ENCODE results near the gene MYO19.
"Not testable (repeated sequence)": the region's sequence is repeated elsewhere in the genome, so short reads cannot be mapped to it uniquely, and the experiment has no call there.

The MYO19 gene

DNA sequence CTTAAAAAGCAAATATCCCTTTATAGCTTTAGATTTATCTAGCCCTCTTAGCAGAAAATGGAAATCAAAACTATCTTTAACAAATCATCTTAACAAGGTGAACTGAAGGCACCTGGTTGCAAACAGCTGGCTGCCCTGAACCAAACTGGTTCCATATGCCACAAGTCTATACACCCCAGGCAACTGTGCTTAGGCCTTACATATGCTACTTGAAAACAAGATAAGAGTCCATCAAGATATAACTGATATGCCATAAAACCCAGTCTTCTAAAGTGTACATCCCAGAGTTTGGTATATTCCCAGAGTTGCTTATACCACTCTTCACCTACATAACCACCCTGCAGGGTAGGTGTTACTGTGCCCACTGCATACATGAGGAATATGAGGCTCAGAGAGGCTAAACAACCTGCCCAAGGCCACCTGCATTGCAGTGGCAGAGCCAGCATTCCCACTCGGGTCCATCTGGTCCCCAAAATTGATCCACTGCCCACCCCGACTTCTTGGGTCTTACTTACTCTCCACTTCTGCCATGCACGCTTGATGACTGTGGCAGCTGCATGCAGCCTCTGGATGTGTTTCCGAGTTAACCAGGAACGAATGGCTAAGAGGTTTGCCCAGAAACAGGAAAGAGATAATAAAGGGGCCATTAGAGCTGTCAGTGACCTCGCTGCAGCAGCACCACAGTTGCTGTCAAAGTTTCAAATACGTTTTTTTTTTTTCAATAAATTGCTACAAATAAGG lies 35.9 kb downstream of the MYO19 start:
- DNase-seq: no peak

DNA sequence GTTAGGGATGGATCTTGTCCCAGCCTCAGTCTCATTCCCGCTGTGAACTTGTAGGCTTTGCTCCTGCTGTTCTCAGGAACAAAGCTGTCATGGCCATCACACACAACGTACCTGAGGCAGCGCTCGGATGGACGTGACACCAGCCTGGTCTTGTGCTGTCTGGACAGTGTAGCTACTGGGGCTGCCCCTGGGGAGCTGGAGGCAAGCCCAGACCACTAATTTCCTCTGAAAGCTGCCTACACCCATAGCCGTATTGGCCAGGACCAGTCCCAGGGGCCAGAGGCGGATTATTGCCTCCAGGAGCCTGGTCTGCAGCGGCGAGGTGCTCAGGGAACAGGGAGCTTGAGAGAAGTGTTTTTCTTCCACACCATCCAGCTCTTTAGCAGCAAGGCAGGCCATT lies 36.5 kb downstream of the MYO19 start:
- no peak for DNase-seq

DNA sequence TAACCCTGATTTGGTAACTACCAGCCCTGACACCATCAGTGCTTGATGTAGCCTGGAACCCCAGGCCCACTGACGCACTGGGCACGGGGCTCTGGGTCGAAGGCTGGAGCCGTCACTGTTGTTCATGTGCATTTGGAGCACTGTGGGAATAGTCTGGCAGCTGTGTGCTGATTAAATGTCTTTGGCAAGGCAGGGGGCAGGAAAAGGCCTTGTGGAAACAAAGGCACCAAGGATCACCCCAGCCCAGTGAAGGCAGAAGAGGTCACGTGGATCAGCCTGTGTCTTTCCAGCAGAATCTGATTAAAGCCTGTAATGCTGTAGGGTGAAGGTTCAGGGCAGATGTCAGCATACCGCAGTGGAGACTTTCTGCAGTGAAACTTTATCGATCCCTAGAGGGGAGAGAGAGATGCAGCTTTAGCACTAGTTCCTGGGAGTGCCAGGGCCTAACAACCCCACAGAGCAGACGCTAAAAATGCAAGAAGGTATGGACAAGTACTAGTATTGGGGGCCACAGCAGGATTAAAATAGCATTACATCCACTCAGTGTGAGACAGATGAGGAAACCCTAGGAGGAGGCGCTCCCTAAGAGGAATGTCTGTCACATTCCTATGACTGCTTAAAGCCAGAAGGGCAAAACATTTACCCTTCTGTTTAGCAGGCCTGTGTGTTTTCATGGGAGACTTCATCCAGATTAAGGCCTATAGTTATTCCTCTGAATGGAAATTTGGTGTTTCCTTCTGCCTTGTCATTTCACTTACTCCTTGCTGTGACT lies 38.5 kb downstream of the MYO19 start:
- DNase-seq: no peak

DNA sequence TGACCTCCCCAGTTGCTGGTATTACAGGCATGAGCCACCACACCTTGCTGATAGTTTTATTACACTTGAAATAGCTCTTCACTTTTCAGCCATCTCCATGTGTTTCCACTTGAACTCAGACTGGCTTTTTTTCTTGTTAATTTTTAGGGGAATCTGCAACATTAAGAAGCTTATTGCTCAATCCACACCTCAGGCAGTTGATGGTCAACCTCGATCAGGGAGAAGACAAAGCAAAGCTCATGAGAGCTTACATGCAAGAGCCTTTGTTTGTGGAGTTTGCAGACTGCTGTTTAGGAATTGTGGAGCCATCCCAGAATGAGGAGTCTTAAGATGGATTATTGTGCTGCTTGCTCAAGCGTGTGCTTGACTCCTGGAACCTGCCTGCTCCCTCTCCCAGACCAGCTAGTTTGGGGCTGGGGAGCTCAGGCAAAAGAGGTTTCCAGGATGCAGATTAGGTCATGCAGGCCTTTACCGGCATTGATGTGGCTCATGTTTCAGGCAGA lies 39.5 kb downstream of the MYO19 start:
- no peak for DNase-seq

DNA sequence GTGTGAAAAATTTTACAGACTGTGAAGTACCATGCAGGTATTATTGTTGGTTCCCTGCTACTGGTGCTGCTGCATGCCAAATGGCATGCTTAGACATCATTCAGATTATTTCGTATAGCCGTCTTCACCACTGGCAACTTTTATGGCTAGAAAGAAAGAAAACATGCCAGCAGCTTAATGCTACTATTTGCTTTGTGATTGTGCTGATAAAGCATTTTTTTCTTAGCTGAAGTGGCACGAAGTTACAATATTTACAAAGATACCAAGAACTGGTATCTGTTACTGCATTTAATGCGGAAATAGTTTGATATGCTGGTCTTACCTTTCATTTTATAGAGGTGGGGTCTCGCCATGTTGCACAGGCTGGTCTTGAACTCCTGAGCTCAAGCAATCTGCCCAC lies 40.0 kb downstream of the MYO19 start:
- DNase-seq: no peak

DNA sequence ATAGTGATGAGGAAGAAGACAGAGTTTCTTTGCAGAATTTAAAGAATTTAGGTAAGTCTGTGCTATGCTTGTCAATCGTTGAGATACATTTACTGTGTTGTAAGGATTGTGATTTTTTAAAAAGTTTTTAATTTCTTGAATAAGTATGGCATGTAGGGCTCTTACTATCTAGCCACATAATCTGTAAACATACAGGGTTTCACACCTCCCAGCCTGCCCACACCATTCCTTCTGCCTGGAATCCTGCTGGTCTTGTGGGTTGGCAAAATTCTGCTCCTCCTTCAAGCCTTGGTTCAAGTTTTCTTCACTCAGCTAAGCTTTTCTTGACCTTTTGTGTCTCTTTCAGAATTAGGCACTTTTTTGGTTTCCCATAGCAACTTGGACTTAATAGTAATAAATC lies 40.7 kb downstream of the MYO19 start:
- no peak for DNase-seq

DNA sequence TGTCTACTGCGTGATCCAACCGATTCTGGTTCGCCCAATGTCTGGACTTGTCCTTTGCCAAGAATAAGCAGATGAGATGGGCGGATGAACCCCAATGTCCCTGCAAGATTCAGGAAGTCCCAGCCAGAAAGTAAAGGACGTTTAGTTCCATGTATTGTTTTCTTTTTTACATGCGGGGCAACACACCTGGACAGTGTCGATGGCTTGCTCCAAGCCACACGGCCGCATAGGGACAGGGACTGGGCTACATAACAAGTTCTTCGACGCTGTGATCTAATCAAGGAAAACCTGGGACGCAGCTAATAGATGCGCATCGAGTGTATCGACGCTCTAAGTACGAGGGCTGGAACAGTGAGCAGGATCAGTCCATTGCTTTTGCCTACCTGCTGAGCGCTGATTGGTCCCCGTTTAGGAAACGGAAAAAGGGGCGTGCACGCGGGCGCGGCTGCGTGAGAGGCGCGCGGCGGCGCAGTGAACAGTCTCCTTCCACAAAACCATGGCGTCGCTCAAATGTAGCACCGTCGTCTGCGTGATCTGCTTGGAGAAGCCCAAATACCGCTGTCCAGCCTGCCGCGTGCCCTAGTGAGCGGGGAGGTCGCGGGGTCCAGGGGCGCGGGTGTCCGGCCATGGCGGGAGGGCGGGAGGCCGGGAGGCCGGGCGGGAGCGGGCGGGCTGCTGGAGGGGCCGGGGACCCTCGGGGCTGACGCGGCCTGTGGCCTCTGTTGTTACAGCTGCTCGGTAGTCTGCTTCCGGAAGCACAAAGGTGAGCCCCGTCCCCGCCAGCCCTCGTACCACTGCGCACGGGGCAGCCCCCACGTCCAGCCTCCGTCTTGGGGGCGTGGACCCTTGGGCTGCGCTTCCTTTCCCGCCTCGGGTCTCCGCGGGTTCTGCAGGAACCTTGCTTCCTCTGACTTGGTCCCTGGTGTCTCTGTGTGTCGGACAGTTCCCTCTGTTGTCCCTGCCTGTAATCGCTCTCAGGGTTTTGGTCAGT lies 48.2 kb downstream of the MYO19 start, which contains the start of gene ZNHIT3:
ZNHIT3 (plus strand) TSS at position 478 of the 991 bp plus-strand sequence; CDS start at position 497, 19 bp downstream.
- peak; percentile 92 for DNase-seq

DNA sequence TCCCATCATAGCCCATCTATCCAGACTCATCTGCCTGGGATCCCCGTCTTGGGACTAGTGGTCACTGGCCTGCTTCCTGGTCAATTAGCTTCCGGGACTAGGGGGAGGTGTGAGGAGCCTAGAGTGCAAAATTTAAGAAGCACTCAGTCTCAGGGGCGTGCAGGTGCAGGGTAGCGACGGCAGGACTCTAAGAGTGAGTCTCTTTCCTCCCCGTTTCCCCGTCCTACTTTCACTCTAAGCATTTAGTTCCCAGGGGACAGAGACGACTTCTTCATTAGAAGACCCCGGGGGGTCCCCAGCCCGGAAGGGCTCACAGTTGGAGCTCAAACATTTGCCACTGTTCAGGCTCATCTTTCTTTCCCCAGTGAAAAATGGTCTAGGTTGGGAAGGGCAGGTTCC lies 48.9 kb downstream of the MYO19 start:
- no peak for DNase-seq

DNA sequence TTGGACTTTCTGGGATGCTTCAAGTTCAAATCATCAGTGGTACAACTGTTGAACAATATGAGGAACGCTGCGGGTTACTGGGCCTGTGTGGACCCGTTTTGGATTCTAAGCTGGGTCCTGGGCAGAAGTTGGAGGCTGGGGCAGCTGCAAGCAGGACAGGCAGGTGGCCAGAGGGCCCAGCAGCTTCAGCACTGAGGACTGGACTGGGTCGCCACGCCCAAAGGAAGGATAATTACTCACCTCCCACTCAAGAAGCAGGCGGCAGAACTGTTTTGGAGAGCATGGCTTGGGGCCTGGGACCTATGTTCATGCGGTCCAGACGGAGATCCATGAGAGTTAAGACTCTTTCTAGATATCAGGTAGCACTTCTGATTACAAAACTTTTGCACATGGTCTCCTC lies 49.6 kb downstream of the MYO19 start:
- DNase-seq: no peak

DNA sequence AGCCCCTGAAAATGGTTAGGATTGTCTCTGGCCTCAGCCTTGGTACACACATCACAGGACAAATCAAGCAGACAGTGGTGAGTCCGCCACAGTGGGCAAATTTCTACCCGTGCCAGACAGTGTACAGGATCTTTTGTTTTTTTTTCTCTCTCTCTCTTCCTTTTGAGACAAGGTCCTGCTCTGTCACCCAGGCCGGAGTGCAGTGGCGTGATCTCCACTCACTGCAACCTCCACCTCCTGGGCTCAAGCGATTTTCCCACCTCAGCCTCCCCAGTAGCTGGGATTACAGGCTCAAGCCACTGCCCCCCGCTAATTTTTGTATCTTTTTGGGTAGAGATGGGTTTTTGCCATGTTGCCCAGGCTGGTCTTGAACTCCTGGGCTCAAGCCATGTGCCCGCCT lies 50.6 kb downstream of the MYO19 start:
- DNase-seq: not testable (repeated sequence)

DNA sequence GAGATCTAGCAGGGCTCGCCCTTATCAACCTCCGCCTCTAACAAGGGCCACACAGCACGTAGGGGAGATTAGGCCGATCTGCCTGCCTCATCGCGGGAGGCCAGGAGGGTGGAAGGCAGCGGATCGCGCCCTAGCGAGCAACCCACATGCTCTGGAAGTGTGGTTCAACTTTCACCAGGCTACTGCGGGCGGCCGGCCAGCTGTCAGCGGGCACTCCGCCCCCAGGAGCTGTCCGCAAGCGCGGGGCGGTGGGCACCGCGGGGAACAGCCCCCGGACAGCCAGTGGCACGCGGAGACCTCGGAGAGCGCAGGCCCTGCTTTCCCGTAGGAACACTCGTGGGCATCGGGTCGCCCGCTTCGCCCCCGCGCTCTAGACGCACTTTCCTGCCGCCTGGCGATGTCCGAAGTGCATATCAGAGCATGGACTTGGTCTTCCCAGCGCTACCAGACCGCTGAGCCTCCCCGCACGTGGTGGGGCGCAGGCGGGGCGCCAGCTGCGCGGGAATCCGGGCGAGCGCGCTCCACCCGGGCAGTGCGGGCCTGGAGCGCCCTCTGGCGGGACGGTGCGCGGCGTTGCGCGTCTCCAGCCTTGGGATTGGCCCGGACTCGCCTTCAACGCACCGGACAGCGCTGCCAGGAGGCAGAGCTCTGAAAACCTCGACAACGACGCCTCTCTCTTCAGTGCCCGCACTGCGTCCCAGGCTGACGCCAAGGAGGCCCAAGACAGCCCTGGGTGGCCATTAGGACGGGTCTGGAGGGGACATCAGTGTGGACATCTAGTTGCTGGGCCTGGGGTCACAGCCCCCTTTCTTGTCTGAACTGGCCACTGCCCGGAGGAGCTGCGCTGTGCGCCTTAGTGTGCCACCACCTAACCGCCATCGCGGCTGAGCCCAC lies 51.8 kb downstream of the MYO19 start:
- peak; percentile 86 for DNase-seq

DNA sequence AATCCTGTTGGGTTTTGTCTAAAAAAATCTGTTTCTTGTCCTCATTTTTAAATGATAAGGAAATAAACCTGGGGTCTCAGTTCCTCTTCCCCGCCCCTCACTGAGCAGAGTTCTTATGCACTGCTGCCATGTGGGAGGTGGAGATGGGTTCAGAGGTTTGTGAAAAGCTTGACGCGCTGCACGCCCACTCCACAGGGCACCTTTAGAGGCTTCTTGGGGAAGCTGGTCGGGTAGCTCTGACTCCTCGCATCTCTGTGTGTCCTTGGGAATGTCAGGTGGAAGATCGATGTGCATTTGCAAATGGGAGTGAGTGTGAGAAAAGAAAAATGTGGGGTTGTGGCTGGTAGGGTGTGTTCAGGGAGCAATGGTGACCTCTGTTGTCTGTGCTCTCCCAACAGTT lies 52.8 kb downstream of the MYO19 start:
- DNase-seq: no peak

DNA sequence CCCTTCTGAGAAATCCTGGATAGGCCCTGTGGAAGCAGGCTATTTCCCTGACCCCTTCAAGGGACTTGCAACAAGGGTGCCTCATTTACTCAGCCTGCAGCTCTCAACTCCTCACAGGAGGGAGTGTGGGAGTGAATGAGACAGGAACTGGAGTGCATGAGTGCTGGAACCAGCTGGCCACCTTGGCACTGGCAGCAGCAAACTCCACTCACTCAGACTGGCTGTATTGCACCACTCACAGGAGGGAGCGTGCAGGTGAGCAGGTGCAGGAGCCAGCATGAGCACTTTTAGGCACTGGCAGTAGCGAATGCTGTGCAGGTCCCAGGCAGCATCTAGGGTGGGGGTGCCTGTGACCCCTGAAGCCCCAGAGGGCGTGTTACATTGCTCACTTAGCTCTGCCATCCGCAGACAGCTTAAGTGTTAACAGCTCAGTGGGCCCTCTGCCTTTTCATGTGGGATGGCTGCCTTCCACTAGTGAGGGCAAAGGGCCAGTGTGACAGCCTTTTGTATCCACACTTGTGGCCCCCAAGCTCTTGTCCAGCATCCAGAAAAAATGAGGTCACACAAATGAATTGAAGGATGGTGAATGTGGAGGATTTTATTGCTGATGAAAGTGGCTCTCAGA lies 59.2 kb downstream of the MYO19 start:
- DNase-seq: no peak

DNA sequence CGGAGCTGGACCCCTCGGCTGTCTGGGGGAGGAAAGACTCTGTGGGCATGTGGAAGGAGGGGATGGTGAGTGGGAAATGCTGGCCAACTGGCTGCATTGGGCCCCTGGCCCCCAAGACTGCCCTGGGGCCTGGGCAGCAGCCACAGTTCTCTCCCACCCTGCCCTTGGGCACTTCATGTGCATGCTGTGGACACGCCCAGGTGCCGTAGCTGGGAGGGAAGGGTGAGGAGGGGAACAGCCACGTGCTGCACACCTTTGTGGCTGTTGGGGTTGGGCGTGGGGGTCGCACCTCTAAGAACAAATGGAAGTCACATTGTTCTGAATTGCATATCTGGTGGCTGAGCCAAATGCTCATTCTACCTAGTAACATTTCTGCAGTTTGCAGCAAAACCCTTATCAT lies 60.1 kb downstream of the MYO19 start:
- no peak for DNase-seq

DNA sequence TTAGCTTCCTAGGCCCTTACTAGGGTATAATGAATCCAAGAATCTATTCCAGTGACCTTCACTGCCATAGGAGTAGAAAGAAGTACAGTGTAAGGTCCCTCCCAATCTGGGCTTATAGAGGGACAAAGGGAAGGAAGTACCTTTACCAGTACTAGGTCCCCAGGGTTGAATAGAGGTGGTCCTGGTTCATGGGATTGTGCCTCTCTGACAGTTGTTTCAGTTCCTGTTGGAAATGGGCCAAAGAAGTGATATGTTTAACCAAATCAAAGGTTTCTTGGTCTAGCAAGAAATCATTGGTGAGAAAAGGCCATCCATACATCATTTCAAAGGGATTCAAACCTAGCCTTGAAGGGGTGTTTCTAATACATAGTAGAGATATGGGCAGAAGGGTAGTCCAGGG lies 64.2 kb downstream of the MYO19 start:
- DNase-seq: no peak

DNA sequence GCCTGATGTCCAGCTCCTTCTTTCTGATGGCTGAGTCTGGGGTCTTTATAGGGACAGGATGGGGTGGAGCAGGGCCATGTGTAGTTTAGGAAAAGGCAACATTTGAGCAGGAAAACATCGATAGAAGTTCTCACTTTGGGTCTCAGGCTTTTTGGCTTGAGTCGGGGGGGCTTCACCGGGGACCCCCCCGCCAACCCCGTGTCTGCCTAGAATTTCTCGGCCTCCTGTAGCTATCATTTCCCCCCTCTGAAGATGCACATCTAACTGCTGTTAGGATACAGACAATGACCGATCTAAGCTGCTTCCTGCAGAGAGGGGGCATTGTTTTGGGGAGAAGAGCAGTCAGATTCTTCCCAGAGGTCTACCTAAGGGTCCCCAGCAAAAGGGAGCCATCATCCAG lies 64.9 kb downstream of the MYO19 start:
- no peak for DNase-seq

DNA sequence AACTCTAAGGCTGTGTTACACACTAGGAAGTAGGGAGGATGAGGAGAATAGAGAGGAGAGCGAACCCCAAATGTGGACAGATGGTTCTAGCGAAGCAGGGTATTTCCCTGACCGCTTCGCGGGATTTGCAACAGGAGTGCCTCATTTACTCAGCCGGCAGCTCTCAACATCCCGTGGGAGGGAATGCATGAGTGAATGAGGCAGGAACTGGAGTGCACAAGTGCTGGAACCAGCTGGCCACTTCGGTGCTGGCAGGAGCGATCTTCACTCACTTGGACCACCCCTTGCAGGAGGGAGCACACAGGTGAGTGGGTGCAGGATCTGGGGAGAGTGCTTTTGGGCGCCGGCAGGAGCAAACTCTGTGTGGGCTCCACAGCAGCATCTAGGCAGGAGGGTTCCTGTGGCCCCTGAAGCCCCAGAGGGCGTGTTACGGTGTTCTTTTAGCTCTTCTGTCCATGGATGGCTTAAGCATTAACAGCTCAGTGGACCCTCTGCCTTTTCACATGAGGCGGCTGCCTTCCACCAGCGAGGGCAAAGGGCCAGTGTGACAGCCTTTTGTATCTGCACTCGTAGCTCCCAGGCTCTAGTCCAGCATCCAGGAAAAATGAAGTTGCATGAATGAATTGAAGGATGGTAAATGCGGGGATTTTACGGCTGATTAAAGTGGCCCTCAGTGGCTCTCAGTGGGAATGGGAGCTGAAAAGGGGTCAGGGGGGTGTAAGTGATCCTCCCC lies 65.6 kb downstream of the MYO19 start:
- DNase-seq: no peak

DNA sequence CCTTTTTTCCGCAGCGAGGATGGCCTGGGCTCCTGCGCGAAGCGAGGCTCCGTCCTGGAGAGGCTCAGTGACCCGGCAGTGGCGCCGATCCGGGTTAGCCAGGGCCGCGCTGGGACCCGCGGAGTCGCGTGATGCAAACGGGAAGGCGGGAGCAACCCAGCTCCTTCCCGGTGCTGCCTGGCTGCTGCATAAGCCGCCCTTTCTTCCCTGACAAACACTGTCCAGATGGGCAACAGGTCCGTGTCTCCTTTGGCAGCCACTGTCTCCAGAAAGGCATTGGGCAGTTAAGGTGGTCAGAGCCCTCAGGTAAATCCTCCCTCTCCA lies 69.9 kb downstream of the MYO19 start:
- DNase-seq: no peak

DNA sequence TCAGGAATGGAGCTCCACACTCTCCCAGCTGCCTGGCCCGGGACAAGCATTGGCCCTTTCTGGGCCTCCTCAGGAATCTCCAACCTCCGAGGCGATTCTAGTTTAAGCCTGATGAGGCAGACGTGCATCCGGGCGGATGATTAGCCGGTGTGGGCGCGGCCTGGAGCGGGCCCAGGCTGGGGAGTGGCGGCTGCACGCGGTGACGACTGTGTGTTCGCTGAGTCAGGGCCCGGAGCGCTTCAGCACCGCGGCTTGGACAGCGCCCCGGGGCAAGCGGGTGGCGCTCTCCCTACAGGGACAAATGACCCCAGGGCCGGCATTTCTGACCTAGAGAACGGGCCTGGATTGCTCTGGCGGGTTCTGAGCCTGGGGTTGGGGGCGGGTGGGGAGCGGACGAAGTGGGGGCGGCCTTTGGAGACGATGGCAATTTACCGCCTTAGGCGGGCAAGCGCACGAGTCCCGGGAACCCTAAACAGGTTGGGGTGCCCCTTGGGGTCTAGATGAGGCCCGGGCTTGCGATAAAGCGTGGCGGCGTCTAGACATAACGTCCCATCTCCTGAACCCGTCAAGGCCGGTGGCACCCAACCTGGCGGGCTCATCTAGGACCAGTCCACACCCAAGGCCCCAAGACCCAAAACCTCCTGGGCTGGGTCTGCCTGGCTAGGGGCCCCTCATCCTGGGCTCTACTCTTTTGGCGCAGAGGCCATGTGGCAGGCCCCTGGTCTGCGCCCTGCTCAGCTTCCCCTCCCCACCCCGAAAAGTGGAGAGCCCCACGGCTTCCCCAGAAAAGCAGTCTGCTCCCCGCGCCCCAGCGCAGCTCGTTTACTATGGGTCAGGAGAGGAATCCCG lies 70.5 kb downstream of the MYO19 start:
- peak; percentile 13 for DNase-seq
